Measurements from ENCODE around the gene PLPP3. TPM values are rescaled to one million over a fixed set of nuclear protein-coding genes. Genes with fewer than 3 reads are reported as not detected.

The PLPP3 gene
- total RNA-seq, 2 experiments from 2014 or later: not detected

- H3K27me3 ChIP-seq (ENCODE audit: control insufficient read depth in 1 of 2, insufficient read depth in 2 of 2, low read length in 2 of 2): no peaks in the 10 kb centered on the region
- DNase-seq: no peak
- H3K36me3 ChIP-seq (ENCODE audit: insufficient read depth, low read length): no peaks in the 10 kb centered on the region
- ChIA-PET POLR2A (no interaction called here), CTCF (no interaction called here)
- Mint-ChIP-seq H3K9me3 (no peaks in the 10 kb centered on the region), H3K27ac (no peak overlapping the region), H3K27me3 (no peaks in the 10 kb centered on the region), H3K4me3 (no peak overlapping the region), H3K4me1 (ENCODE audit: low read depth) (no peaks in the 10 kb centered on the region), H3K36me3 (ENCODE audit: low read depth) (no peaks in the 10 kb centered on the region)
- intact Hi-C loops (cut with DNase I, micrococcal nuclease): no loop called here
- no peaks in the 10 kb centered on the region for H3K4me1 ChIP-seq (ENCODE audit: insufficient read depth, low read length)
- no peak for ATAC-seq (ENCODE audit: poor library complexity)
- no peak for TF ChIP-seq CTCF (IDR thresholded peaks at IDR 0.05)
- no peak overlapping the region for H3K27ac ChIP-seq (ENCODE audit: low read depth in 1 of 2, low read length in 2 of 2)
- no peaks in the 10 kb centered on the region for H3K9me3 ChIP-seq (ENCODE audit: control insufficient read depth in 1 of 2, insufficient read depth in 1 of 2, low read length in 2 of 2)
- H3K4me3 ChIP-seq (ENCODE audit: low read length): no peak overlapping the region
Measured at GRCh38 chr1:56566994-56567393, 12.4 kb downstream of the PLPP3 start.

- TF ChIP-seq CTCF (IDR thresholded peaks at IDR 0.05): no peak
- Mint-ChIP-seq H3K4me1 (ENCODE audit: low read depth) (no peaks in the 10 kb centered on the region), H3K36me3 (ENCODE audit: low read depth) (no peaks in the 10 kb centered on the region), H3K9me3 (no peaks in the 10 kb centered on the region), H3K27ac (no peak overlapping the region), H3K27me3 (no peaks in the 10 kb centered on the region), H3K4me3 (no peak overlapping the region)
- intact Hi-C loops (cut with DNase I, micrococcal nuclease): no loop called here
- Histone ChIP-seq H3K27me3 (ENCODE audit: control insufficient read depth in 1 of 2, insufficient read depth in 2 of 2, low read length in 2 of 2) (no peaks in the 10 kb centered on the region), H3K4me1 (ENCODE audit: insufficient read depth, low read length) (no peaks in the 10 kb centered on the region), H3K36me3 (ENCODE audit: insufficient read depth, low read length) (no peaks in the 10 kb centered on the region), H3K9me3 (ENCODE audit: control insufficient read depth in 1 of 2, insufficient read depth in 1 of 2, low read length in 2 of 2) (no peaks in the 10 kb centered on the region), H3K27ac (ENCODE audit: low read depth in 1 of 2, low read length in 2 of 2) (no peak overlapping the region), H3K4me3 (ENCODE audit: low read length) (no peak overlapping the region)
- ChIA-PET CTCF (no interaction called here), POLR2A (no interaction called here)
- ATAC-seq (ENCODE audit: poor library complexity) (no peak), DNase-seq (no peak)
Measured at GRCh38 chr1:56566061-56566744, 13.2 kb downstream of the PLPP3 start.

GRCh38 chr1:56564615-56565014, 14.7 kb downstream of the PLPP3 start:
- Mint-ChIP-seq H3K27ac (no peak overlapping the region), H3K9me3 (no peaks in the 10 kb centered on the region), H3K27me3 (no peaks in the 10 kb centered on the region), H3K4me1 (ENCODE audit: low read depth) (no peaks in the 10 kb centered on the region), H3K36me3 (ENCODE audit: low read depth) (no peaks in the 10 kb centered on the region), H3K4me3 (no peak overlapping the region)
- ATAC-seq (ENCODE audit: poor library complexity) (no peak), DNase-seq (no peak)
- Histone ChIP-seq H3K4me1 (ENCODE audit: insufficient read depth, low read length) (no peaks in the 10 kb centered on the region), H3K4me3 (ENCODE audit: low read length) (no peak overlapping the region), H3K27ac (ENCODE audit: low read depth in 1 of 2, low read length in 2 of 2) (no peak overlapping the region), H3K36me3 (ENCODE audit: insufficient read depth, low read length) (no peaks in the 10 kb centered on the region), H3K9me3 (ENCODE audit: control insufficient read depth in 1 of 2, insufficient read depth in 1 of 2, low read length in 2 of 2) (no peaks in the 10 kb centered on the region), H3K27me3 (ENCODE audit: control insufficient read depth in 1 of 2, insufficient read depth in 2 of 2, low read length in 2 of 2) (no peaks in the 10 kb centered on the region)
- TF ChIP-seq CTCF (IDR thresholded peaks at IDR 0.05): no peak
- POLR2A ChIA-PET: no interaction called here
- CTCF ChIA-PET: no interaction called here
- intact Hi-C loops (cut with DNase I, micrococcal nuclease): no loop called here
